OCI-LY1 (cell line): ENCODE measurements around the gene CASZ1.

Source experiments
- EZH2 ChIP-seq: fragments of 200-600 bp; sonication (generic), shearing (Covaris generic); IDR thresholded peaks from 2 replicates; pipeline ENCODE4 v1.8.0; 2017; ENCODE audit warnings: borderline replicate concordance, mixed run types, mild to moderate bottlenecking, antibody characterized with exemption, low read length, moderate library complexity, mixed read lengths
- TF ChIP-seq, protein P1 (sequence below): fragments of 200-600 bp; sonication (generic), shearing (Covaris generic); IDR thresholded peaks from 2 replicates; pipeline ENCODE4 v1.5.1; 2017; ENCODE audit warnings: mild to moderate bottlenecking, antibody characterized with exemption, low read length, moderate library complexity, mixed read lengths

DNA sequence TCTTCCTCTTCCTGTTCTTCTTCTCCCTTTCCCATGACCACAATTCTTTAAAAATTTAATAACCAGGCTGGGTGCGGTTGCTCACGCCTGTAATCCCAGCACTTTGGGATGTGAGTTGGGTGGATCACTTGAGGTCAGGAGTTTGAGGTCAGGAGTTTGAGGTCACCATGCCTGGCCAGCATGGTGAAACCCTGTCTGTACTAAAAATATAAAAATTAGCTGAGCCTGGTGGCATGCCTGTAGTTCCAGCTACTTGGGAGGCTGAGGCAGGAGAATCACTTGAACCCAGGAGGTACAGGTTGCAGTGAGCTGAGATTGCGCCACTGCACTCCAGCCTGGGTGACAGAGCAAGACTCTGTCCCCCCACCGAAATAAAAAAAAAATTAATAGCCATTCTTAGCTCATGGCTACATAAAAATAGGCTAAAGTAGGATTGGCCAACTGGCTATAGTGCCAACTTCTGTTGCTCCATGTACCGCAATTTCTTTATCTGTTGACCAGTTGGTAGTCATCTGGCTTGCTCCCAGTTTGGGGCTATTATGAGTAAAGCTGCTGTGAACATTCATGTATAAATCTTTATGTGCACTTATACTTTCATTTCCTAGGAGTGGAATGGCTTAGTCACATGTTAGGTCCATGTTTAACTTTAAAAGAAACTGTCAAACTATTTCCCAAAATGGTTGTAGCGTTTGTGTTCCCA lies 185.4 kb downstream of the CASZ1 start:
- TF ChIP-seq, protein P1, sequence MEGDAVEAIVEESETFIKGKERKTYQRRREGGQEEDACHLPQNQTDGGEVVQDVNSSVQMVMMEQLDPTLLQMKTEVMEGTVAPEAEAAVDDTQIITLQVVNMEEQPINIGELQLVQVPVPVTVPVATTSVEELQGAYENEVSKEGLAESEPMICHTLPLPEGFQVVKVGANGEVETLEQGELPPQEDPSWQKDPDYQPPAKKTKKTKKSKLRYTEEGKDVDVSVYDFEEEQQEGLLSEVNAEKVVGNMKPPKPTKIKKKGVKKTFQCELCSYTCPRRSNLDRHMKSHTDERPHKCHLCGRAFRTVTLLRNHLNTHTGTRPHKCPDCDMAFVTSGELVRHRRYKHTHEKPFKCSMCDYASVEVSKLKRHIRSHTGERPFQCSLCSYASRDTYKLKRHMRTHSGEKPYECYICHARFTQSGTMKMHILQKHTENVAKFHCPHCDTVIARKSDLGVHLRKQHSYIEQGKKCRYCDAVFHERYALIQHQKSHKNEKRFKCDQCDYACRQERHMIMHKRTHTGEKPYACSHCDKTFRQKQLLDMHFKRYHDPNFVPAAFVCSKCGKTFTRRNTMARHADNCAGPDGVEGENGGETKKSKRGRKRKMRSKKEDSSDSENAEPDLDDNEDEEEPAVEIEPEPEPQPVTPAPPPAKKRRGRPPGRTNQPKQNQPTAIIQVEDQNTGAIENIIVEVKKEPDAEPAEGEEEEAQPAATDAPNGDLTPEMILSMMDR = no peak
- TF ChIP-seq EZH2 = no peak
